Natural killer cell (primary cell): ENCODE measurements around the gene CLCNKA. TPM values are rescaled to one million over a fixed set of nuclear protein-coding genes. Genes with fewer than 3 reads are reported as not detected.

Experiments used
- ATAC-seq, 3 donors: fragments of 150-1000 bp in 2 of 3; fragments of 200-7000 bp in 1 of 3; cut with Tn5 transposase; 1 replicate in 1 of 3; 2 replicates in 2 of 3; pipeline ENCODE4 v1.10.0; 2021; ENCODE audit warnings: mild to moderate bottlenecking in 2 of 3, moderate library complexity in 2 of 3
- DNase-seq, 2 donors: peaks; one replicate each; pipeline versions ENCODE4 v3.0.0 to v3.0.0-alpha.2; 2013 to 2021; ENCODE audit warnings: mixed read lengths in 1 of 2
- H3K27ac ChIP-seq: one replicate; pipeline ENCODE4 v1.5.1; 2013; ENCODE audit warnings: mild to moderate bottlenecking, low read length
- H3K27me3 ChIP-seq: one replicate; pipeline ENCODE4 v1.6.1; 2013; ENCODE audit warnings: low read length; ENCODE audit not compliant: control insufficient read depth, insufficient read depth
- H3K36me3 ChIP-seq: one replicate; pipeline ENCODE4 v1.6.1; 2013; ENCODE audit warnings: low read length; ENCODE audit not compliant: control insufficient read depth, insufficient read depth
- H3K4me1 ChIP-seq: one replicate; pipeline ENCODE4 v1.6.1; 2013; ENCODE audit warnings: low read length; ENCODE audit not compliant: control insufficient read depth, insufficient read depth
- H3K4me3 ChIP-seq: one replicate; pipeline ENCODE4 v1.5.1; 2013; ENCODE audit warnings: low read length
- H3K9me3 ChIP-seq: one replicate; pipeline ENCODE4 v1.6.1; 2013; ENCODE audit warnings: low read length; ENCODE audit not compliant: control insufficient read depth, insufficient read depth
- H3K27ac Mint-ChIP-seq, 2 donors: one replicate each; pipeline ENCODE4 v1.8.0; 2022; ENCODE audit warnings: mild to moderate bottlenecking in 2 of 2, mixed read lengths in 2 of 2, moderate library complexity in 1 of 2
- H3K27me3 Mint-ChIP-seq, 2 donors: one replicate each; pipeline ENCODE4 v1.8.0; 2022; ENCODE audit warnings: low read depth in 2 of 2, mixed read lengths in 2 of 2
- H3K36me3 Mint-ChIP-seq: one replicate; pipeline ENCODE4 v1.8.0; 2022; ENCODE audit warnings: mixed read lengths
- H3K4me1 Mint-ChIP-seq, 2 donors: one replicate each; pipeline ENCODE4 v1.8.0; 2022; ENCODE audit warnings: mixed read lengths in 2 of 2
- H3K4me3 Mint-ChIP-seq: one replicate; pipeline ENCODE4 v1.8.0; 2022; ENCODE audit warnings: mild to moderate bottlenecking, moderate library complexity, mixed read lengths
- H3K9me3 Mint-ChIP-seq, 2 donors: one replicate each; pipeline ENCODE4 v1.8.0; 2022; ENCODE audit warnings: mixed read lengths in 2 of 2
- WGBS: methylation state at CpG from one replicate; pipeline ENCODE4 v1.1.7; 2013; ENCODE audit warnings: missing lambda C conversion rate; ENCODE audit not compliant: insufficient coverage; 5-methylcytosine and 5-hydroxymethylcytosine counted together
- intact Hi-C: fragments of 100-400 bp; cut with micrococcal nuclease; formaldehyde crosslinking; loops from one replicate; pipeline ENCODE4 v1.14.2; 2022
- total RNA-seq, 4 donors: library from RNA; stranded (reverse); fragments of 120-200 nt in 1 of 4; gene quantifications; one replicate each; pipeline versions ENCODE4 v1.2.3 to v1.2.4, GENCODE V29; 2013 to 2022
- TF ChIP-seq, protein P1 (sequence below): fragments of 200-600 bp; IDR thresholded peaks from one replicate; pipeline ENCODE4 v1.8.0; 2022; ENCODE audit warnings: antibody characterized with exemption

CLCNKA gene
- total RNA-seq, 3 donors from 2014 or later (not counting 1 experiment from before 2014, with no cell fraction given), result 0.16 to 0.33 TPM; not detected in 1

DNA sequence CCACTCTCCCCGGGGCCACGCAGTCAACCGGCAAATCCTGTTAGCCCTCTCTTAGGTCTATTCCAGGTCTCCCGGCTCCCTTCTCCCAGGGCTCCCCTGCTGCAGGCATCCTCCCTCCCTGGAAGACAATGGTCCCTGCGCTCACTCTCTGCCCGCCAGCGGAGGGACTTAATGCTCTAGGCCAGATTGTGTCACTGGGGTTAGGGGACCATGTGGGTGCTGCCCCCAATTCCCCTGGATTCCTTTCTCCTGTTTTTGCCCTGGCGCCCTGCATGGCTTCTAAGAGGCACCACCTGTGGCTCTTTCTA, 43.4 kb downstream of the CLCNKA start:
- no peaks in the 10 kb centered on the region for H3K9me3 Mint-ChIP-seq
- H3K27me3 Mint-ChIP-seq, result peaks cover 6 to 18% of the 10 kb centered on the region in 2 donors
- H3K27ac ChIP-seq, result no peak overlapping the region
- H3K4me1 ChIP-seq, result peaks cover 22% of the 10 kb centered on the region
- H3K4me3 ChIP-seq, result no peak overlapping the region
- H3K36me3 ChIP-seq, result no peaks in the 10 kb centered on the region
- peaks cover 20 to 25% of the 10 kb centered on the region in 2 donors for H3K4me1 Mint-ChIP-seq
- no peaks in the 10 kb centered on the region for H3K36me3 Mint-ChIP-seq
- H3K9me3 ChIP-seq, result no peaks in the 10 kb centered on the region
- intact Hi-C loops, result no loop called here
- TF ChIP-seq, protein P1, sequence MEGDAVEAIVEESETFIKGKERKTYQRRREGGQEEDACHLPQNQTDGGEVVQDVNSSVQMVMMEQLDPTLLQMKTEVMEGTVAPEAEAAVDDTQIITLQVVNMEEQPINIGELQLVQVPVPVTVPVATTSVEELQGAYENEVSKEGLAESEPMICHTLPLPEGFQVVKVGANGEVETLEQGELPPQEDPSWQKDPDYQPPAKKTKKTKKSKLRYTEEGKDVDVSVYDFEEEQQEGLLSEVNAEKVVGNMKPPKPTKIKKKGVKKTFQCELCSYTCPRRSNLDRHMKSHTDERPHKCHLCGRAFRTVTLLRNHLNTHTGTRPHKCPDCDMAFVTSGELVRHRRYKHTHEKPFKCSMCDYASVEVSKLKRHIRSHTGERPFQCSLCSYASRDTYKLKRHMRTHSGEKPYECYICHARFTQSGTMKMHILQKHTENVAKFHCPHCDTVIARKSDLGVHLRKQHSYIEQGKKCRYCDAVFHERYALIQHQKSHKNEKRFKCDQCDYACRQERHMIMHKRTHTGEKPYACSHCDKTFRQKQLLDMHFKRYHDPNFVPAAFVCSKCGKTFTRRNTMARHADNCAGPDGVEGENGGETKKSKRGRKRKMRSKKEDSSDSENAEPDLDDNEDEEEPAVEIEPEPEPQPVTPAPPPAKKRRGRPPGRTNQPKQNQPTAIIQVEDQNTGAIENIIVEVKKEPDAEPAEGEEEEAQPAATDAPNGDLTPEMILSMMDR, result no peak
- ATAC-seq, result no peak
- no peak overlapping the region for H3K4me3 Mint-ChIP-seq
- H3K27me3 ChIP-seq, result no peaks in the 10 kb centered on the region
- DNase-seq, result no peak
- H3K27ac Mint-ChIP-seq, result peak overlapping the region in 1 of 2 donors; percentile 68
- 84% methylated on average over 8 of the region's 8 CpGs for WGBS

DNA sequence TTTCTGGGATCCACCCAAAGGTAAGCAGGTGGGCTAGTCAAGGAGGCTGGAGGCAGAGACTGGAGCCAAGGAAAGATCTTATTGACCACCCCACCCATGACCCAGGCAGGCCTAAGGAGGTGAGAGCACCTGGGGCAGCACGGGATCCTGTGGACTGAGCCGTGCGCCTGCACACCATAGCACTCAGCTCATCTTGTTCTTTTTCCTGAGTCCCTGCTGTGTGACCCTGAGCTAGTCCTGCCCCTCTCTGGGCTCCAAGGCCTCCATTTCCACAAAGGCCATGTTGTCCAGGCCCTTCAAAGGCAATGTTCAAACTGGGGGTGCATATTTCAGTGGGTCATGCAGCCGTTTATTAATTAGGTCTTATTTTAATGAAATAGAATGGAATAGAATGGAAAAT, 44.4 kb downstream of the CLCNKA start:
- DNase-seq (no peak), ATAC-seq (no peak)
- Mint-ChIP-seq H3K27me3 (peaks cover 6 to 18% of the 10 kb centered on the region in 2 donors), H3K4me1 (peaks cover 21 to 32% of the 10 kb centered on the region in 2 donors), H3K36me3 (no peaks in the 10 kb centered on the region), H3K4me3 (no peak overlapping the region), H3K27ac (no peak overlapping the region), H3K9me3 (no peaks in the 10 kb centered on the region)
- Histone ChIP-seq H3K4me1 (peaks cover 32% of the 10 kb centered on the region), H3K27me3 (no peaks in the 10 kb centered on the region), H3K27ac (no peak overlapping the region), H3K9me3 (no peaks in the 10 kb centered on the region), H3K4me3 (no peak overlapping the region), H3K36me3 (no peaks in the 10 kb centered on the region)
- TF ChIP-seq, protein P1, result no peak
- intact Hi-C loops, result no loop called here
- WGBS, result 86% methylated on average over 4 of the region's 4 CpGs

DNA sequence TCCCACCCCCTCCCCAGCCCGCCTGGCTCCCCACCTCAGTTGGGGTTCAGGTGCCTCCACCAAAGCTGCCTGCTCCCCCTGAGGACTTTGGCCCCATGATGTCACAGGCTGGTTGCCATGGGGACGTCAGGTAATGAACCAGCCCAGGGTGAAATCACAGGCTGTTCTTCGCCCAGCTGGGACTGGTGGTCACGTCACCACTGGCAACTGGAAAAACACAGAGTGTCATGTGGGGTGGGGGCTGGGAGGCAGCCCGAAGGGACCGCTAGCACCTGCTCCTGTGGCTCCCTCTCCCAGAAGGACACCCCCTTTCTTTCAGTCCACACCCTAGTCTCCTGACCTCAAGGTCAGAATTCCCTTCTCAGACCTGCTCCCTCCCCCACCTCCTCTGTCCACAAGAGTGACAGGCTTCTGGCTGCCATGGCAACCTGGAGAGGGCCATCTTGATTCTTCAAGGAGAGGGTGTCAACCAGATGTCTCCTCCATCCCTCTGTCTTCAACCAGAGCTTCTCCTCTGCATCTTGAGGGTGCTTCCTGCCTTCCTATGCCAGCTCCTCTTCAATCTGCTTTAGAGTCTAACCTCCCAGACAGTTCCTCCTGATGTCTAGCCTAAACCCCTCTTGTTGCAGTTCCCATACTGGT, 45.4 kb downstream of the CLCNKA start:
- H3K27ac Mint-ChIP-seq, result no peak overlapping the region
- H3K9me3 ChIP-seq, result no peaks in the 10 kb centered on the region
- intact Hi-C loops, result no loop called here
- H3K4me3 Mint-ChIP-seq, result no peak overlapping the region
- no peaks in the 10 kb centered on the region for H3K9me3 Mint-ChIP-seq
- 62% methylated on average over 6 of the region's 6 CpGs for WGBS
- H3K27me3 Mint-ChIP-seq, result peaks cover 6 to 22% of the 10 kb centered on the region in 2 donors
- DNase-seq (no peak), ATAC-seq (no peak)
- H3K27me3 ChIP-seq, result no peaks in the 10 kb centered on the region
- H3K36me3 Mint-ChIP-seq, result no peaks in the 10 kb centered on the region
- TF ChIP-seq, protein P1, result no peak
- no peak overlapping the region for H3K4me3 ChIP-seq
- no peak overlapping the region for H3K27ac ChIP-seq
- H3K4me1 Mint-ChIP-seq, result peaks cover 21 to 32% of the 10 kb centered on the region in 2 donors
- peaks cover 34% of the 10 kb centered on the region for H3K4me1 ChIP-seq
- no peaks in the 10 kb centered on the region for H3K36me3 ChIP-seq

DNA sequence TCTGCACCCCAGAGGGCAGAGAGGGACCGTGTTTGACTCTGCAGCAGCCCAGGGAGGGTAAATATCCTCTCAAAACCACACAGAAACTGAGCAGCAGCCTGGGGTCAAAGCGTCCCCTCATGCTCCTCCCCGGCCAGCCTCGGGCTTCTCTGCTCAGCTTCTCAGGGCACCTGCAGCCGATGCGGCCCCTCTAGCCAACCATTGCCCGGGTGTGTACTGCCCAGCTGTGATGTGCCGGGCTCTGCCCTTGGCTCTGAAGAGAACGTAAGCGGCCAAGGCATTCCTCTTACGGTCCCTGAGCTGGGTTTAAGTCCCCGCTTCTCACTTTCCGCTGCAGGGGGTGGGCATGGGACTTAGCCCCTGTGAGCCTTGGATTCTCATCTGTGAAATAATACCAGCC, 46.1 kb downstream of the CLCNKA start:
- 88% methylated on average over 13 of the region's 13 CpGs for WGBS
- Mint-ChIP-seq H3K4me1 (peaks cover 21 to 32% of the 10 kb centered on the region in 2 donors), H3K9me3 (no peaks in the 10 kb centered on the region), H3K27me3 (peaks cover 6 to 22% of the 10 kb centered on the region in 2 donors), H3K27ac (no peak overlapping the region), H3K36me3 (no peaks in the 10 kb centered on the region), H3K4me3 (no peak overlapping the region)
- Histone ChIP-seq H3K27me3 (peaks cover 6% of the 10 kb centered on the region), H3K4me3 (no peak overlapping the region), H3K36me3 (no peaks in the 10 kb centered on the region), H3K27ac (no peak overlapping the region), H3K4me1 (peaks cover 38% of the 10 kb centered on the region), H3K9me3 (no peaks in the 10 kb centered on the region)
- intact Hi-C loops, result no loop called here
- TF ChIP-seq, protein P1, result no peak
- ATAC-seq (no peak), DNase-seq (no peak)
